Right renal pelvis (tissue), 4 donors: ENCODE results near the gene HYI. TPM values are rescaled to one million over a fixed set of nuclear protein-coding genes. Genes with fewer than 3 reads are reported as not detected.

ENCODE experiments used
- DNase-seq, 4 donors: peaks; one replicate each; pipeline ENCODE4 v3.0.0-alpha.2; 2013; ENCODE audit warnings: low read depth in 4 of 4, low spot score in 3 of 4, missing footprints in 1 of 4
- polyA plus RNA-seq, 4 donors: library from polyadenylated mRNA; unstranded; fragments of 120-200 nt; gene quantifications; one replicate each; pipeline ENCODE4 v1.2.1, GENCODE V29; 2013; ENCODE audit not compliant: insufficient read length in 4 of 4

Gene HYI
- polyA plus RNA-seq, 4 donors = 35.1 to 39.1 (median 37.9) TPM

DNA sequence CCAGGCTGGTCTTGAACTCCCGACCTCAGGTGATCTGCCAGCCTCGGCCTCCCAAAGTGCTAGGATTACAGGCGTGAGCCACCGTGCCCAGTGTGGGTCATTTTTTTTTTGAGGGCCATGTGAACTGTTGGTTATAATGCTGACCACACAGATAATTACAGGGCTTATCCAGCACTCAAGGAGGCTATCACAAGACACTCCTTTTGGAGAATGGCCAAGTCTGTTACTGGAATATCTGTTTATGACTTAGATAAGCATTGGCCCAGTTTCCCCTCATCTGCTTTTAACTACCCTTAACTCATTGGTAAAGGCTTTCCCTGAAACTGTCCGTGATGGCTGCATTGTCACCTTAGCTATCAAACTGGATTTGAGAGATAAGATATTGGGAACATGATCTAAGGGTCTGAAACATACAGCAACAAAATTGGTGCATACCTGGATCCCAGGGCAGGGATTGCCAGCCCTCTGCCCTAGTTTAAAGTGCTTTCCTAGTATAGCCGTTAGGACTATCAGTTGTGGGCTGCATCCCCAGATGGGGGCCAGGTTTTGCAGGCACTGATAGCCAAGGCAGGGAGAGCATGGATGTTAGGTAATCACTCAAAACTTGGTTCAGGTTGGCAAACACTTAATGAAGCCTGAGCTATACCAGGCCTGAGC lies 48.4 kb downstream of the HYI start:
- no peak for DNase-seq

DNA sequence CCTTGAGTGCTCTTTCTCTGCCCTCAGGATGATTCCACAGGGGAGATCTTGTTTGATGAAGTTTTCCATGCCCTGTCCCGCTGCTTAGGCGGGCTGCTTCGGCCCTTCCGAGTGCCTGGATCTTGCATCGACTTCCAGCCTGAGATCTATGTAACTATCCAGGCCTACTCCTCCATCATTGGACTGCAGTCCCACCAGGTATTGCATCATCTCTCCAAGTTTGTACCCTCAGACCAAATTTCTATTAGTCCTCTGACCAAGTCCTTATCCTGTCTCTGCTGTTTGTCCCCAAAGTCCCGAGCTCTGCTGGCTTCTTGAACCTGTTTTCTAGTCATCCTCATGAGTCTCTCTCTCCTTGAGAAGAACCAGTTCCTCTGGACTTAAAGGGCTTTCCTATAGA lies 49.4 kb downstream of the HYI start:
- no peak for DNase-seq

GRCh38 chr1:43402089-43402865 lies 51.5 kb downstream of the HYI start:
- DNase-seq = no peak

Other genes starting within 250 kb of the HYI start
- gene TMEM125, start 183.9 kb downstream of the HYI start, polyA plus RNA-seq = 10 to 100 TPM; 13.4 to 17.1 (median 15.7) TPM
- gene C1orf210, start 168.3 kb downstream of the HYI start, polyA plus RNA-seq = 10 to 100 TPM; 26.2 to 30.6 (median 28.8) TPM
- 10 to 100 TPM; 48.1 to 59.1 (median 54.7) TPM for gene TIE1, start 152.9 kb downstream of the HYI start, polyA plus RNA-seq
- under 1 TPM; 0.11 to 0.84 (median 0.50) TPM for gene MPL, start 116.1 kb downstream of the HYI start, polyA plus RNA-seq
- gene CDC20, start 95.0 kb downstream of the HYI start, polyA plus RNA-seq = 10 to 100 TPM; 35.9 to 42.6 (median 38.4) TPM
- 10 to 100 TPM; 81.0 to 94.4 (median 86.9) TPM for gene ELOVL1, start 85.9 kb downstream of the HYI start, polyA plus RNA-seq
- 10 to 100 TPM; 39.3 to 43.1 (median 41.2) TPM for gene MED8, start 64.1 kb downstream of the HYI start, polyA plus RNA-seq
- gene SZT2, start 64.0 kb downstream of the HYI start, polyA plus RNA-seq = 10 to 100 TPM; 17.8 to 22.7 (median 20.2) TPM
- 100 to 1,000 TPM; 203 to 222 (median 211) TPM for gene PTPRF, start 77.0 kb upstream of the HYI start, polyA plus RNA-seq
- gene KDM4A, start 196.2 kb upstream of the HYI start, polyA plus RNA-seq = 10 to 100 TPM; 51.7 to 61.8 (median 58.8) TPM